GM21786 (cell line): Measurements from ENCODE around the gene ACHE.
A peak's percentile ranks its signal among the peaks of the same experiment; 100 is the strongest.

Experiments
- ATAC-seq: cut with Tn5 transposase; IDR thresholded peaks from one replicate; pipeline ENCODE4 v1.9.1; 2021; ENCODE audit not compliant: unreplicated experiment

The ACHE gene

GRCh38 chr7:100897772-100898454, 2.2 kb upstream of the ACHE start:
- ATAC-seq: no peak

- no peak for ATAC-seq
Measured at GRCh38 chr7:100896732-100897608, 1.3 kb upstream of the ACHE start.

- ATAC-seq: no peak
Measured at GRCh38 chr7:100895956-100896731, 456 bp upstream of the ACHE start.

- no peak for ATAC-seq
Measured at GRCh38 chr7:100894860-100895700, 608 bp downstream of the ACHE start.

- no peak for ATAC-seq
Measured at GRCh38 chr7:100893910-100894721, 1.6 kb downstream of the ACHE start.

GRCh38 chr7:100893318-100893895, 2.3 kb downstream of the ACHE start:
- ATAC-seq: no peak

GRCh38 chr7:100892364-100893317, 3.0 kb downstream of the ACHE start:
- no peak for ATAC-seq

- ATAC-seq: no peak
Measured at GRCh38 chr7:100891568-100892247, 4.0 kb downstream of the ACHE start.

GRCh38 chr7:100890653-100891567, 4.8 kb downstream of the ACHE start:
- no peak for ATAC-seq

GRCh38 chr7:100888988-100889750, 6.5 kb downstream of the ACHE start, which contains the start of gene UFSP1:
Gene UFSP1 (minus strand): TSS chr7:100889715. CDS start chr7:100889271, 444 bp downstream.
- ATAC-seq: peak; percentile 13

- no peak for ATAC-seq
Measured at GRCh38 chr7:100888291-100888987, 7.2 kb downstream of the ACHE start.

- ATAC-seq: peak; percentile 40
Measured at GRCh38 chr7:100887516-100888290, 8.0 kb downstream of the ACHE start.

- no peak for ATAC-seq
Measured at GRCh38 chr7:100886936-100887515, 8.7 kb downstream of the ACHE start.
